Tibial nerve (tissue), 3 donors: ENCODE data around the gene GRB7.
"Not testable (repeated sequence)": the region's sequence is repeated elsewhere in the genome, so short reads cannot be mapped to it uniquely, and the experiment has no call there.

Experiments used
- EP300 ChIP-seq, 2 donors: sonication (generic); formaldehyde crosslinking; IDR thresholded peaks; one replicate each; pipeline ENCODE4 v1.6.1; 2017; ENCODE audit warnings: antibody characterized with exemption in 2 of 2, mild to moderate bottlenecking in 1 of 2
- POLR2A ChIP-seq, 2 donors: fragments of 450-650 bp; IDR thresholded peaks; one replicate each; pipeline ENCODE4 v1.6.1; 2017; ENCODE audit warnings: antibody characterized with exemption in 2 of 2, mild to moderate bottlenecking in 2 of 2, moderate library complexity in 2 of 2

- not testable (repeated sequence) for TF ChIP-seq EP300, POLR2A (IDR thresholded peaks at IDR 0.05)
Observed at GRCh38 chr17:39764171-39764570, 26.4 kb downstream of the GRB7 start.
